ENCODE results near the gene FOXC1.

The FOXC1 gene

GRCh38 chr6:1612299-1612973 is 2.7 kb downstream of the FOXC1 start:
- no peak for DNase-seq (ENCODE audit: low spot score)

GRCh38 chr6:1612974-1613306 is 3.2 kb downstream of the FOXC1 start:
- DNase-seq (ENCODE audit: low spot score) = no peak

- DNase-seq (ENCODE audit: low spot score) = no peak
Observed at GRCh38 chr6:1613346-1613687, 3.6 kb downstream of the FOXC1 start.

GRCh38 chr6:1613688-1614447 is 4.2 kb downstream of the FOXC1 start:
- no peak for DNase-seq (ENCODE audit: low spot score)

GRCh38 chr6:1614448-1615150 is 4.9 kb downstream of the FOXC1 start:
- DNase-seq (ENCODE audit: low spot score) = no peak

GRCh38 chr6:1615151-1615852 is 5.6 kb downstream of the FOXC1 start:
- DNase-seq (ENCODE audit: low spot score) = no peak

- no peak for DNase-seq (ENCODE audit: low spot score)
Observed at GRCh38 chr6:1615853-1616420, 6.2 kb downstream of the FOXC1 start.

GRCh38 chr6:1616701-1617463 is 7.2 kb downstream of the FOXC1 start:
- DNase-seq (ENCODE audit: low spot score) = no peak

- DNase-seq (ENCODE audit: low spot score) = no peak
Observed at GRCh38 chr6:1617466-1618310, 8.0 kb downstream of the FOXC1 start.

GRCh38 chr6:1618311-1619097 is 8.8 kb downstream of the FOXC1 start:
- no peak for DNase-seq (ENCODE audit: low spot score)

GRCh38 chr6:1619098-1619672 is 9.5 kb downstream of the FOXC1 start:
- no peak for DNase-seq (ENCODE audit: low spot score)

GRCh38 chr6:1619673-1620503 is 10.2 kb downstream of the FOXC1 start:
- DNase-seq (ENCODE audit: low spot score) = no peak

- DNase-seq (ENCODE audit: low spot score) = no peak
Observed at GRCh38 chr6:1620504-1621069, 10.9 kb downstream of the FOXC1 start.

- no peak for DNase-seq (ENCODE audit: low spot score)
Observed at GRCh38 chr6:1621070-1621701, 11.5 kb downstream of the FOXC1 start.

GRCh38 chr6:1622220-1622850 is 12.6 kb downstream of the FOXC1 start:
- no peak for DNase-seq (ENCODE audit: low spot score)

- DNase-seq (ENCODE audit: low spot score) = no peak
Observed at GRCh38 chr6:1622851-1623768, 13.4 kb downstream of the FOXC1 start.
